GM12878 (cell line): ENCODE measurements around the gene FGF2. TPM values are rescaled to one million over a fixed set of nuclear protein-coding genes. Genes with fewer than 3 reads are reported as not detected.
"Not testable (repeated sequence)": the region's sequence is repeated elsewhere in the genome, so short reads cannot be mapped to it uniquely, and the experiment has no call there.

Source experiments
- ATAC-seq: fragments of 200-7000 bp; cut with Tn5 transposase; 3 replicates; pipeline ENCODE4 v1.9.1; 2020; ENCODE audit warnings: mild to moderate bottlenecking, moderate library complexity
- BruUV-seq: library from RNA; stranded (reverse); fragments of 400-500 nt; replicated peaks from 2 replicates; lab custom pipeline; 2021; lab: Mats Ljungman, UMichigan
- CTCF ChIA-PET: fragments of 300-600 bp; sonication (Branson Sonifier 250); formaldehyde crosslinking; extraction: SDS; loops from one replicate; lab custom pipeline; 2021; ENCODE audit warnings: inconsistent platforms; lab: Yijun Ruan, JAX
- POLR2A ChIA-PET: fragments of 350-600 bp; formaldehyde crosslinking; extraction: SDS; loops from one replicate; lab custom pipeline; 2021; ENCODE audit warnings: inconsistent platforms; lab: Charles Lee
- RAD21 ChIA-PET: fragments of 300-600 bp; sonication (Branson Sonifier 250); formaldehyde crosslinking; loops from one replicate; lab custom pipeline; 2023; ENCODE audit warnings: antibody characterized with exemption; ENCODE audit not compliant: unreplicated experiment; lab: Charles Lee
- SMC1A ChIA-PET: fragments of 300-600 bp; sonication (Branson Sonifier 250); formaldehyde crosslinking; loops from one replicate; lab custom pipeline; 2023; ENCODE audit not compliant: unreplicated experiment, uncharacterized antibody; lab: Charles Lee
- DNase-seq: peaks from one replicate; pipeline ENCODE4 v3.0.0-alpha.2; 2011; ENCODE audit warnings: low read depth, low spot score
- FAIRE-seq: peaks from 3 replicates; lab custom pipeline; 2011; peaks lifted over from hg19 to GRCh38; lab: Jason Lieb, UNC
- H2AFZ ChIP-seq: 2 replicates; pipeline ENCODE4 v1.6.0; 2011; ENCODE audit warnings: low read depth, low read length, control low read depth; ENCODE audit not compliant: control insufficient read depth
- H3K27ac ChIP-seq: 2 replicates; pipeline ENCODE4 v1.5.1; 2011; ENCODE audit warnings: control low read depth; ENCODE audit not compliant: control insufficient read depth, insufficient read depth
- H3K27me3 ChIP-seq, 2 experiments: replicated peaks in 1 of 2; 2 replicates each; pipeline versions ENCODE4 v1.6.0 to v1.6.1; 2011; ENCODE audit warnings: low read length in 1 of 2; ENCODE audit not compliant: control insufficient read depth in 2 of 2, insufficient read depth in 2 of 2
- H3K36me3 ChIP-seq, 2 experiments: 2 replicates each; pipeline ENCODE4 v1.5.1; 2011; ENCODE audit warnings: low read length in 1 of 2; ENCODE audit not compliant: control insufficient read depth in 2 of 2, insufficient read depth in 2 of 2
- H3K4me1 ChIP-seq: 2 replicates; pipeline ENCODE4 v1.6.1; 2011; ENCODE audit warnings: mild to moderate bottlenecking, low read length, moderate library complexity, mixed read lengths; ENCODE audit not compliant: control insufficient read depth, insufficient read depth
- H3K4me2 ChIP-seq: 2 replicates; pipeline ENCODE4 v1.6.0; 2011; ENCODE audit warnings: control low read depth; ENCODE audit not compliant: control insufficient read depth, insufficient read depth
- H3K4me3 ChIP-seq: fragments of 200-600 bp; sonication (generic); 2 replicates; pipeline ENCODE4 v1.5.1; 2016
- H3K79me2 ChIP-seq: 2 replicates; pipeline ENCODE4 v1.6.0; 2011; ENCODE audit warnings: low read length; ENCODE audit not compliant: control insufficient read depth, insufficient read depth
- H3K9ac ChIP-seq: 2 replicates; pipeline ENCODE4 v1.8.0; 2011; ENCODE audit warnings: low read length, control low read depth, mixed read lengths; ENCODE audit not compliant: control insufficient read depth, insufficient read depth
- H3K9me3 ChIP-seq: replicated peaks from 3 replicates; pipeline ENCODE4 v1.5.1; 2011; ENCODE audit warnings: mild to moderate bottlenecking, low read length; ENCODE audit not compliant: control insufficient read depth, insufficient read depth
- H4K20me1 ChIP-seq: 2 replicates; pipeline ENCODE4 v1.6.0; 2011; ENCODE audit not compliant: control insufficient read depth, insufficient read depth
- NKRF ChIP-seq: fragments of 450-650 bp; conservative IDR thresholded peaks from 2 replicates; pipeline ENCODE4 v1.6.1; 2017; ENCODE audit warnings: mild to moderate bottlenecking, moderate library complexity
- ZNF687 ChIP-seq: fragments of 450-650 bp; IDR thresholded peaks from 2 replicates; pipeline ENCODE4 v1.6.1; 2017; ENCODE audit warnings: mild to moderate bottlenecking, moderate library complexity
- WGBS: methylation state at CpG from one replicate; pipeline ENCODE4 v1.1.6; 2016; ENCODE audit warnings: low lambda C conversion rate; ENCODE audit not compliant: insufficient replicate concordance, insufficient coverage; ENCODE audit errors: missing lambda C conversion rate; 5-methylcytosine and 5-hydroxymethylcytosine counted together
- in situ Hi-C: fragments of 300-500 bp; cut with MboI; formaldehyde crosslinking; loops from 9 replicates; pipeline ENCODE4 v1.14.3; 2018; ENCODE audit warnings: mixed read lengths
- intact Hi-C: fragments of 100-400 bp; cut with micrococcal nuclease; formaldehyde crosslinking; loops from one replicate; pipeline ENCODE4 v1.14.2; 2022; ENCODE audit not compliant: unreplicated experiment
- polyA plus RNA-seq, 11 experiments: library from polyadenylated mRNA; depleted of rRNA in 4 of 11; unstranded in 6 of 11; stranded (reverse) in 5 of 11; fragments of >200 nt; fragmentation: Nextera tagmentation in 4 of 11; fragmentation: Illumina TruSeq in 1 of 11; extraction: Ambion mirVana in 4 of 11; extraction: Trizol in 1 of 11; gene quantifications; 1 replicate in 1 of 11; 2 replicates in 10 of 11; pipeline versions ENCODE4 v1.2.1 to v1.2.3, GENCODE V29; 2011 to 2016; ENCODE audit warnings: inconsistent platforms in 2 of 11, missing spikeins in 2 of 11, low read depth in 1 of 11
- total RNA-seq, 4 experiments: library from RNA; depleted of rRNA in 3 of 4; stranded (reverse); fragments of >200 nt in 3 of 4; fragmentation: Illumina TruSeq in 1 of 4; extraction: Trizol in 1 of 4; gene quantifications; 2 replicates each; pipeline versions ENCODE4 v1.2.1 to v1.2.3, GENCODE V29; 2013 to 2021

Gene FGF2
- total and polyA plus RNA-seq, 10 of the 15 experiments (the other 5 are each of a cell fraction or from before 2014, with no cell fraction given), result 0.13 to 1.7 (median 0.25) TPM

GRCh38 chr4:122932763-122933162 is 106.1 kb downstream of the FGF2 start (continued):
- TF ChIP-seq ZNF687 (no peak), NKRF (no peak)

- H4K20me1 ChIP-seq, H3K27me3 ChIP-seq, H3K27ac ChIP-seq, ATAC-seq, H3K79me2 ChIP-seq, CTCF ChIA-PET, H3K4me2 ChIP-seq, FAIRE-seq, H2AFZ ChIP-seq, intact Hi-C loops, DNase-seq, H3K4me3 ChIP-seq, H3K9ac ChIP-seq, SMC1A ChIA-PET, H3K36me3 ChIP-seq, POLR2A ChIA-PET, BruUV-seq, H3K9me3 ChIP-seq, H3K4me1 ChIP-seq, RAD21 ChIA-PET, in situ Hi-C loops: not testable (repeated sequence)
- WGBS, result 95% methylated on average over 14 of the region's 17 CpGs
These were observed 118.5 kb downstream of the FGF2 start for GRCh38 chr4:122945136-122945535.
